OCI-LY7 (cell line): Measurements from ENCODE around the gene AAGAB.

ENCODE experiments used
- EZH2phosphoT487 ChIP-seq: fragments of 200-600 bp; sonication (generic); IDR thresholded peaks from 2 replicates; pipeline ENCODE4 v1.6.1; 2018; ENCODE audit warnings: low read depth, borderline replicate concordance, mild to moderate bottlenecking, mixed run types, antibody characterized with exemption, low read length, moderate library complexity, mixed read lengths
- TF ChIP-seq, protein P1 (sequence below): fragments of 200-600 bp; sonication (generic); conservative IDR thresholded peaks from 2 replicates; pipeline ENCODE4 v1.5.1; 2014; ENCODE audit warnings: mild to moderate bottlenecking, antibody characterized with exemption, low read length, moderate library complexity, mixed read lengths

- TF ChIP-seq, protein P1, sequence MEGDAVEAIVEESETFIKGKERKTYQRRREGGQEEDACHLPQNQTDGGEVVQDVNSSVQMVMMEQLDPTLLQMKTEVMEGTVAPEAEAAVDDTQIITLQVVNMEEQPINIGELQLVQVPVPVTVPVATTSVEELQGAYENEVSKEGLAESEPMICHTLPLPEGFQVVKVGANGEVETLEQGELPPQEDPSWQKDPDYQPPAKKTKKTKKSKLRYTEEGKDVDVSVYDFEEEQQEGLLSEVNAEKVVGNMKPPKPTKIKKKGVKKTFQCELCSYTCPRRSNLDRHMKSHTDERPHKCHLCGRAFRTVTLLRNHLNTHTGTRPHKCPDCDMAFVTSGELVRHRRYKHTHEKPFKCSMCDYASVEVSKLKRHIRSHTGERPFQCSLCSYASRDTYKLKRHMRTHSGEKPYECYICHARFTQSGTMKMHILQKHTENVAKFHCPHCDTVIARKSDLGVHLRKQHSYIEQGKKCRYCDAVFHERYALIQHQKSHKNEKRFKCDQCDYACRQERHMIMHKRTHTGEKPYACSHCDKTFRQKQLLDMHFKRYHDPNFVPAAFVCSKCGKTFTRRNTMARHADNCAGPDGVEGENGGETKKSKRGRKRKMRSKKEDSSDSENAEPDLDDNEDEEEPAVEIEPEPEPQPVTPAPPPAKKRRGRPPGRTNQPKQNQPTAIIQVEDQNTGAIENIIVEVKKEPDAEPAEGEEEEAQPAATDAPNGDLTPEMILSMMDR = no peak
- TF ChIP-seq EZH2phosphoT487 = no peak
Measured at GRCh38 chr15:67201136-67201535, 53.3 kb downstream of the AAGAB start.
